Osteocyte (in vitro differentiated cells): Measurements from ENCODE around the gene EPHB2. TPM values are rescaled to one million over a fixed set of nuclear protein-coding genes. Genes with fewer than 3 reads are reported as not detected.

Experiments
- DNase-seq: peaks from one replicate; pipeline ENCODE4 v3.0.0; 2021; ENCODE audit warnings: mixed read lengths; ENCODE audit not compliant: unreplicated experiment; ENCODE audit errors: extremely low spot score
- H3K27ac Mint-ChIP-seq: one replicate; pipeline ENCODE4 v1.8.0; 2021; ENCODE audit warnings: mild to moderate bottlenecking, mixed read lengths; ENCODE audit not compliant: unreplicated experiment
- H3K27me3 Mint-ChIP-seq: one replicate; pipeline ENCODE4 v1.8.0; 2021; ENCODE audit warnings: mixed read lengths; ENCODE audit not compliant: unreplicated experiment
- H3K36me3 Mint-ChIP-seq: one replicate; pipeline ENCODE4 v1.8.0; 2021; ENCODE audit warnings: mixed read lengths; ENCODE audit not compliant: unreplicated experiment
- H3K4me1 Mint-ChIP-seq: one replicate; pipeline ENCODE4 v1.8.0; 2021; ENCODE audit warnings: mixed read lengths; ENCODE audit not compliant: unreplicated experiment
- H3K4me3 Mint-ChIP-seq: one replicate; pipeline ENCODE4 v1.8.0; 2021; ENCODE audit warnings: mild to moderate bottlenecking, moderate library complexity, mixed read lengths; ENCODE audit not compliant: unreplicated experiment
- H3K9me3 Mint-ChIP-seq: one replicate; pipeline ENCODE4 v1.8.0; 2021; ENCODE audit warnings: mixed read lengths; ENCODE audit not compliant: unreplicated experiment
- total RNA-seq: library from RNA; stranded (reverse); gene quantifications from 2 replicates; pipeline ENCODE4 v1.2.1, GENCODE V29; 2021
- TF ChIP-seq, protein P1 (sequence below): fragments of 200-600 bp; sonication (generic); IDR thresholded peaks from 2 replicates; pipeline ENCODE4 v1.5.0; 2021; ENCODE audit warnings: antibody characterized with exemption, mild to moderate bottlenecking, moderate library complexity

The EPHB2 gene
- total RNA-seq, 1 donor from 2014 or later, result 32.5 TPM

DNA sequence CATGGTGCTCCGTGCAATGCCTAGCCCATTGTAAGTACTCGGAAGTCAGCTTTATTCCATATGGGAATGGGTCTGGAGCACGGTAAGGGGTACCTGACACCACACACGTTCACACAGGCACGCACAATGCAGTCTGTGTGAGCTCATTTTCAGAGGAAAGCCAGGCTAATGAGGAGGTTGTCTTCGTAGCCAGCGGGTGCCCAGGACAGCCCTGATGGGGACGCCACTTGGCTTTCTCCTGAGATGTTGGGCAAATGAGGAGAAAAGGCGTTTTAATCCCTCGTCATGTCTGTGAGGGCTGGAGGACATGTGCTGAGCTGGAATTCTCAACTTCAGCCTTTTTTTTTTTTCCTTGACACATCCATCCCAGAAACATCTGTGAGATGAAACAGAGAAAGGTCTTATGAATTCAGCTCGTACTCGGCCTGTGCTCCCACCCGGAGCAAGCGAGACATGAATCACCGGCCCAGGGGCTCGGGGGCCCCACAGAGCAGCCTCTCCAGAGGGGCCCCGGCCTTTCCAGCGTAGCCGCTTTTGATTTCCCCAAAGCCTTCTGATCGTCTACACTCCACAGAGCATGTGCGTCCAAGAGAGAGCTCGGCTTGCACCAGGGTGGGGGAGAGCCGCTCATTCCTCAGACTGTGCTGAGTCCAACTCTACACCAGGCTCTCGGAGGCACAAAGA is 125.1 kb downstream of the EPHB2 start:
- H3K9me3 Mint-ChIP-seq, result no peaks in the 10 kb centered on the region
- H3K4me3 Mint-ChIP-seq, result no peak overlapping the region
- H3K27ac Mint-ChIP-seq, result no peak overlapping the region
- no peak for DNase-seq
- TF ChIP-seq, protein P1, sequence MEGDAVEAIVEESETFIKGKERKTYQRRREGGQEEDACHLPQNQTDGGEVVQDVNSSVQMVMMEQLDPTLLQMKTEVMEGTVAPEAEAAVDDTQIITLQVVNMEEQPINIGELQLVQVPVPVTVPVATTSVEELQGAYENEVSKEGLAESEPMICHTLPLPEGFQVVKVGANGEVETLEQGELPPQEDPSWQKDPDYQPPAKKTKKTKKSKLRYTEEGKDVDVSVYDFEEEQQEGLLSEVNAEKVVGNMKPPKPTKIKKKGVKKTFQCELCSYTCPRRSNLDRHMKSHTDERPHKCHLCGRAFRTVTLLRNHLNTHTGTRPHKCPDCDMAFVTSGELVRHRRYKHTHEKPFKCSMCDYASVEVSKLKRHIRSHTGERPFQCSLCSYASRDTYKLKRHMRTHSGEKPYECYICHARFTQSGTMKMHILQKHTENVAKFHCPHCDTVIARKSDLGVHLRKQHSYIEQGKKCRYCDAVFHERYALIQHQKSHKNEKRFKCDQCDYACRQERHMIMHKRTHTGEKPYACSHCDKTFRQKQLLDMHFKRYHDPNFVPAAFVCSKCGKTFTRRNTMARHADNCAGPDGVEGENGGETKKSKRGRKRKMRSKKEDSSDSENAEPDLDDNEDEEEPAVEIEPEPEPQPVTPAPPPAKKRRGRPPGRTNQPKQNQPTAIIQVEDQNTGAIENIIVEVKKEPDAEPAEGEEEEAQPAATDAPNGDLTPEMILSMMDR, result no peak
- no peaks in the 10 kb centered on the region for H3K27me3 Mint-ChIP-seq
- H3K36me3 Mint-ChIP-seq, result peaks cover 2% of the 10 kb centered on the region
- H3K4me1 Mint-ChIP-seq, result peaks cover 24% of the 10 kb centered on the region

DNA sequence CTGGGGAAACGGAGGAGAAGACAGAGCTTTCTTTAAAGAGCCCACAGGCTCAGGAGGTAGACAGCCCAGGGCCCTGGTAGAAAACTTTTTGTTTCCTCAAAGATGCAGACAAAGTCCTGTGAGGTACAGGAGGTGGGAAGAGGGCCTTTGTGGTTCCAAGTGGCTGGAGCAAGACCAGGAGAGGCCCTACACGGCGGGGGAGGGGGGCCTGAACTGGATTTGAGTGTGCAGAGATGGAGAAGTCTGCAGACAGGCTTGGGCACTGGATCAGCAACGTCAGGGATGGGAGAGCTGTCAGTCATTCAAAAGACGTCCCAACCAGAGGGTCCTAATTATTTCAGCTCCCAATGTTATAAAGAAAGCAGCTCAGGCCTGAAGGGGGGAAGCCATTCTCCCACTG is 126.2 kb downstream of the EPHB2 start:
- H3K4me3 Mint-ChIP-seq, result no peak overlapping the region
- DNase-seq, result no peak

DNA sequence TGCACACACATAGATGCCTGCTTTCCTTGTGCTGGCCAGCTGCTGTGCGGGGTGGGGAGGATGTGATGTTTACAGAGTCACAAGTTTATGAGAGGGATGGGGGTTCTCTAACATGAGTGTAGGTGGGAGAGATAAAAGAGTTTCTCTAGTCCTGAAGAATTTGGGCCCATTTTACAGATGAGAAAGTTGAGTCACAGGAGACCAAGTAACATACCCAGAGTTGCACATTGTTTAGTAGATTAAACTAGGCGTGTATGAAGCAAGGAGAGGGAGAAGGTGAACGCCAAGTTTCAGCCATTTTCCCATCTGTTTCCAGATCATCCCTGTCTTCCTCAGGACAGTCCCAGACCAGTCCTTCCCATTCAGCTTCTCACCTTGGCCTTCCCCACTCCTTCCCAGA is 126.7 kb downstream of the EPHB2 start:
- DNase-seq, result no peak

More for the DNA sequence above, 126.2 kb downstream of the EPHB2 start:
- TF ChIP-seq, protein P1, result no peak
- peaks cover 2% of the 10 kb centered on the region for H3K36me3 Mint-ChIP-seq
- no peaks in the 10 kb centered on the region for H3K9me3 Mint-ChIP-seq
- H3K27me3 Mint-ChIP-seq, result no peaks in the 10 kb centered on the region
- peaks cover 26% of the 10 kb centered on the region for H3K4me1 Mint-ChIP-seq
- H3K27ac Mint-ChIP-seq, result no peak overlapping the region

DNA sequence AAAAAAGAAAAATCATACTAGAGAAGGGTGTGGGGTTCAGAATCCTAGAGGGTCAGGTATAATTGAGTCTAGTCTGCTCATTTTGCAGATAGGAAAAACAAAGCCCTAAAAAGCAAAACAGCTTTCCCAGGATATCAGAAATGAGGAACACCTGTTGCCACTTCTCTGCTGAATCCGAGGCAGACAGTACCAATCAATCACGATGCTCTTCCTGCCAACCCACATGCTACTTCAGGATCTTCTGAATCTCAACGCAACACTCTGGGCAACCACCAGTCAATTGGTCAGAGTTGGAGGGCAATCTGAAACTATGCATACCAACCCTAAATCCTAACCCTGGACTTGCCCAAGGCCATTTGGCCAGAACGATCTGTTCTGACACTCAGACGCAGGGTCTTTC is 128.3 kb downstream of the EPHB2 start:
- H3K4me1 Mint-ChIP-seq, result peaks cover 23% of the 10 kb centered on the region

More for the DNA sequence above, 126.7 kb downstream of the EPHB2 start:
- peaks cover 25% of the 10 kb centered on the region for H3K4me1 Mint-ChIP-seq
- H3K36me3 Mint-ChIP-seq, result peaks cover 2% of the 10 kb centered on the region
- no peaks in the 10 kb centered on the region for H3K27me3 Mint-ChIP-seq
- H3K9me3 Mint-ChIP-seq, result no peaks in the 10 kb centered on the region
- H3K27ac Mint-ChIP-seq, result no peak overlapping the region
- TF ChIP-seq, protein P1, result no peak
- H3K4me3 Mint-ChIP-seq, result no peak overlapping the region

DNA sequence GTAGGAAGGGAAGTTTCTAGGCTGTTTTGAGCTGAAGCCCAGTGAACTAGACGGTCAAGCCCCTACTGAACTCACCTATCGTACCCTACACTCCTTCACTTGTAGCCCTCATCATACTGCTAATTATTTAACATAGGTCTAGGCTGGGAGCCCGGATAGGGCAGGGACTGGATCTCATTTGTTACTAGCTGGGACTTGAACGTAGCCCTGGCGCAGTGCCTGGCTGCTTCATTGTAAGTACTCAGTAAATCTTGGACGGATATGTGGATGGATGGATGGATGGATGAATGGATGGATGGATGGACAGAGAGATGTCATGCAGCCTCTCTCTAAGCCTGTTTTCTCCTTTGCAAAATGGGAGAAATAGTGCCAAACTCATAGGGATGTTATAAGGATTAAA is 129.2 kb downstream of the EPHB2 start:
- H3K27ac Mint-ChIP-seq, result no peak overlapping the region
- no peak overlapping the region for H3K4me3 Mint-ChIP-seq
- no peaks in the 10 kb centered on the region for H3K27me3 Mint-ChIP-seq
- peaks cover 21% of the 10 kb centered on the region for H3K4me1 Mint-ChIP-seq
- TF ChIP-seq, protein P1, result no peak
- peaks cover 2% of the 10 kb centered on the region for H3K36me3 Mint-ChIP-seq
- DNase-seq, result no peak
- H3K9me3 Mint-ChIP-seq, result no peaks in the 10 kb centered on the region

More for the DNA sequence above, 128.3 kb downstream of the EPHB2 start:
- Mint-ChIP-seq H3K9me3 (no peaks in the 10 kb centered on the region), H3K4me3 (no peak overlapping the region), H3K27me3 (no peaks in the 10 kb centered on the region), H3K27ac (no peak overlapping the region), H3K36me3 (peaks cover 2% of the 10 kb centered on the region)
- DNase-seq, result no peak
- TF ChIP-seq, protein P1, result no peak
